HG03575 (cell line): ENCODE measurements around the gene MS4A13.
"Not testable (repeated sequence)": the region's sequence is repeated elsewhere in the genome, so short reads cannot be mapped to it uniquely, and the experiment has no call there.

Experiments
- ATAC-seq: cut with Tn5 transposase; IDR thresholded peaks from one replicate; pipeline ENCODE4 v1.9.1; 2021; ENCODE audit not compliant: unreplicated experiment, insufficient number of reproducible peaks, low FRiP score; ENCODE audit errors: extremely low read depth

MS4A13 gene

DNA sequence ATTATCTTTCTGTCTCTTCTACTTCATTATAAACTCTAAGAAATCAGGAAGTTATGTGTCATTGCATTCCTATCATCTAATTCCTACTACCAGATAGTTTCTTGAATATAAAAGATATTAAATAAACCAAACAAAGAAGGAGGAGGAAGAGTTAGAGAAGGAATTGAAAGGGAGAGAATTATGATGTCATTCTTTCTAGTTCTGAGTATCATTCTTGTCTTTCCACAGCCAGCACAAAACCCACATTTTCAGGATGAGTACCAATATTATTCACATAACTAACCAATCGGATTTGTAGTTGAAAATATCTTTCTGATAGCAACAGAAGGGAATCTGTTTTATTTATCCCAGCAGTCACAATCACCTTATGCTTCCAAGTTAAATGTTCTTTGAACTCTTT, 13.3 kb downstream of the MS4A13 start:
- no peak for ATAC-seq

- no peak for ATAC-seq
Measured at GRCh38 chr11:60528934-60529333, 13.7 kb downstream of the MS4A13 start.

DNA sequence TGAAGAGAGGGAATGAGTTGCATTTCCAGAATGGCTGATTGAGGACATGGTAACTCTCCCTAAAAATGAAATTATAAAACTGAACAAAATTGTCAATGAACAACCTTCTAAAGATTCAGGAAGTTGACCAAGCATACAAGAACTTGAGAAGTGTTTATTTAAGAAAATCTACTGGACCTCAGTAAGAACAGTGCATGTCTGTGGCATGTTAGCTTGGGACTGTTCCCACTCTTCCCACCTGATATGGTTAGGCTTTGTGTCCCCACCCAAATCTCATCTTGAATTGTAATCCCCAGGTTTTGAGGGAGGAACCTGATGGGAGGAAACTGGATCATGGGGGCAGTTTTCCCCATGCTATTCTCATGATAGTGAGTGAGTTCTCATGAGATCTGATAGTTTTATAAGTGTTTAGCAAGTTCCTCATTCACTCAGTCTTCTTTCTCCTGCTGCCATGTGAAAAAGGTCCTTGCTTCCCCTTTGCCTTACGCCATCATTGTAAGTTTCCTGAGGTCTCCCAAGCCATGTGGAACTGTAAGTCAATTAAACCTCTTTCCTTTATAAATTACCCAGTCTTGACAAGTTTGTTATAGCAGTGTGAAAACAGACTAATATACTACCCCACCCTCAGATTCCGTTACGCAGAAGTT, 15.4 kb downstream of the MS4A13 start:
- no peak for ATAC-seq

DNA sequence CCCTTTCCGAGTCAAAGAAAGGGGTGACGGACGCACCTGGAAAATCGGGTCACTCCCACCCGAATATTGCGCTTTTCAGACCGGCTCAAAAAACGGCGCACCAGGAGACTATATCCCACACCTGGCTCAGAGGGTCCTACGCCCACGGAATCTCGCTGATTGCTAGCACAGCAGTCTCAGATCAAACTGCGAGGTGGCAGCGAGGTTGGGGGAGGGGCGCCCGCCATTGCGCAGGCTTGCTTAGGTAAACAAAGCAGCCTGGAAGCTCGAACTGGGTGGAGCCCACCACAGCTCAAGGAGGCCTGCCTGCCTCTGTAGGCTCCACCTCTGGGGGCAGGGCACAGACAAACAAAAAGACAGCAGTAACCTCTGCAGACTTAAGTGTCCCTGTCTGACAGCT, 17.2 kb downstream of the MS4A13 start:
- ATAC-seq = not testable (repeated sequence)

DNA sequence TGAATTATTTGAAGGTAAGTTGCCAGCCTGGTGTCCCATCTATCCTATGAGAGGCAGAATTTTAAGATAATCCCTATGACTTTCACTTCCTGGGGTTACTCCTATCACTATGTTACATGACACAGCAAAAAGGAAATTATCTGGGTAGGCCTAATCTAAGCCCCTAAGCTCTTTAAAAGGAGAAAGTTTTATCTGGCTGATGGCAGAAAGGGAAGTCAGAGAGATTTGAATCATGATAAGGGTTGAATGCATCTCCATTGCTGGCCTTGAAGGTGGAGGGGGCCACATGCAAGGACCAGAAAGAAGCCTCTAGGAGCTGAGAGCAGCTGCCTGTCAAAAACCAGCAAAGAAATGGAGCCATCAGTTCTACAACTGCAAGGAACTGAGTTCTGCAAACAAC, 23.4 kb downstream of the MS4A13 start:
- ATAC-seq = not testable (repeated sequence)

- ATAC-seq = no peak
Measured at GRCh38 chr11:60544077-60544476, 28.9 kb downstream of the MS4A13 start.

DNA sequence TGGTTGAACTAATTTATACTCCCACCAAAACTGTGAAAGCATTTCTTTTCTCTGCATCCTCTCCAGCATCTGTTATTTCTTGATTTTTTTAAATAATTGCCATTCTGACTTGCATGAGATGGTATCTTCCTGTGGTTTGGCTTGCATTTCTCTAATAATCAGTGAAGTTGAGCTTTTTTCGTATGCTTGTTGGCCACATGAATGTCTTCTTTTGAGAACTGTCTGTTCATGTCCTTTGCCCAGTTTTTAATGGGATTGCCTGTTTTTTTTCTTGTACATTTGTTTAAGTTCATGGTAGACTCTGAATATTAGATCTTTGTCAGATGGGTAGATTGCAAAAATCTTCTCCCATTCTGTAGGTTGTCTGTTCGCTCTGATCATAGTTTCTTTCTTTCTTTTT, 46.1 kb downstream of the MS4A13 start:
- ATAC-seq = no peak

DNA sequence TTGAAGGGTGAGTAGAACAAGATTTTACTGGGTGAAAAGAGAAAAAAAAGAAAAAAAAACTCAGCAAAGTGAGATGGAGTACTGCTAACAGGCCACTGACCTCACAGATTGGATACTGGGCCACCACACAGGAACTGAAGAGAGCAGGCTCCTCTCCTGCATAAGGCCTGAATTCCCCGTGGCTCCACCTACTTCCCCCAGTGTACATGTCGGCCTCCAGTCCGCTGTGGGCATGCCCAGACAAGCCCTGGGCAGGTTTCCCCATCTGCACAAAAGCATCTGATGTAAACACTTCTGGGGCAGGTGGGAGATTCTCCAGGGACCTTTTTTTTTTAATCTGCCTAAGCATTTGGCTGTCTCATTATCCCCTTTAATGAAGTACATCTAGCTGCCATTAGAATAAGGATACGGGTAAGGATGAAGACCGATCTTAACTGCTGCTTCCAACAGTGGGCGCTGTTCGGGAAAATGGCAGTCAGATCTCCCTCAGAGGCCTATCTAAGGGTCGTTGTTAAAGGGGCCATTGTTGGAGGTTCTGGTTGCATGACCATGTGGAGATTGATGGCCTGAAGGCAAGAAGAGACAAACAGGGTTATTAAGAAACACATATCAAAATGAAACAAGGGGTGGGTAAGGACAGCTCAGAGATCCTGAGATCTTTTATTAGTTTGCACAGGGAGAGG, 48.5 kb downstream of the MS4A13 start:
- no peak for ATAC-seq

DNA sequence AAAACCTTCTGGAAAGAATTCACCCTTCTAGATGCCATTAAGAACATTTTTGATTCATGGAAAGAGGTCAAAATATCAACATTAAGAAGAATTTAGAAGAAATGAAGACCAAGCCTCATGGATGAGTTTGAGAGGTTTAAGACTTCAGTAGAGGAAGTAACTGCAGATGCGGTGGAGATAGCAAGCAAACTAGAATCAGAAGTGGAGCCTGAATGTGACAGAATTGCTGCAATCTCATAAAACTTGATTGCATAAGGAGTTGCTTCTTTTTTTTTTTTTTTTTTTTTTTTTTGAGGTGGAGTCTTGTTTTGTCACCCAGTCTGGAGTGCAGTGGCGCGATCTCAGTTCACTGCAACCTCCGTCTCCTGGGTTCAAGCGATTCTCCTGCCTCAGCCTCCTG, 51.6 kb downstream of the MS4A13 start:
- no peak for ATAC-seq

GRCh38 chr11:60570970-60571369, 55.8 kb downstream of the MS4A13 start:
- ATAC-seq = peak; percentile 80

DNA sequence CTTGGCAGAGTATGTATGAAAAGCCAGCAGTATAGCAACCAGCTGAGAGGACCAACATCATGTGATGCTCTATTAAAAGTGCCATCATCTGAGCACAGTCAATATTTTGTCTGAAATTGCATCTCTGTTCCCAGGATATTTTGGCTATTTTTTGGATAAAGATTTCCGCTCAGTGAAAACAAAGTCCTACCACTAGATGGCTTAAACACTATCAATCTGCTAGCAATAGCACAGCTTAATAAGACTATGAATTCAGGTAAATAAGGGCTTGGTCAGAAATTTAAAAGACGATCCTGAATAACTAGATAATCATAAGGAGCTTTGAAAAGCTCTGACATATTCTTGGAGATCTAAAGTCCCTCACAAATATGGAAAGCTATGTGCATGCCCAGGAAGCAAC, 74.4 kb downstream of the MS4A13 start:
- ATAC-seq = no peak
